ENCODE measurements around the gene WDFY2.

DNA sequence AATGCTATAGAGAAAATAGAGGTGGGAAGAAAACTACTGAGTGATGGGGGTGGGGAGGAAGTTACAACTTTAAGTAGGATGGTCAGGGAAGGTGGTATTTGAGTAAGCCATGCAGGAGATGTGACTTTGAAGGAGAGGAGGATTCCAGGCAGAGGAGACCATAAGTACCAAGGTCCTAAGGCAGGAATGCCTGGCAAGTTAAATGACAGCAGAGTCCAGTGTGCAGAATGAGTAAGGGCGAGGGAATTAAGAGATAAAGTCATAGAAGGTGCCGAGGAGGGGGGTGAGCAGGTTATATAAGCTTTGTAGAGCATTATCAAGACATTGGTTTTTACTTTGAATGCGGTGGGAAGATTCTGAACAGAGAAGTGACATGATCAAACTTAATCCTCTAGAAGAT, 43.2 kb upstream of the WDFY2 start:
- TF ChIP-seq, protein P1, sequence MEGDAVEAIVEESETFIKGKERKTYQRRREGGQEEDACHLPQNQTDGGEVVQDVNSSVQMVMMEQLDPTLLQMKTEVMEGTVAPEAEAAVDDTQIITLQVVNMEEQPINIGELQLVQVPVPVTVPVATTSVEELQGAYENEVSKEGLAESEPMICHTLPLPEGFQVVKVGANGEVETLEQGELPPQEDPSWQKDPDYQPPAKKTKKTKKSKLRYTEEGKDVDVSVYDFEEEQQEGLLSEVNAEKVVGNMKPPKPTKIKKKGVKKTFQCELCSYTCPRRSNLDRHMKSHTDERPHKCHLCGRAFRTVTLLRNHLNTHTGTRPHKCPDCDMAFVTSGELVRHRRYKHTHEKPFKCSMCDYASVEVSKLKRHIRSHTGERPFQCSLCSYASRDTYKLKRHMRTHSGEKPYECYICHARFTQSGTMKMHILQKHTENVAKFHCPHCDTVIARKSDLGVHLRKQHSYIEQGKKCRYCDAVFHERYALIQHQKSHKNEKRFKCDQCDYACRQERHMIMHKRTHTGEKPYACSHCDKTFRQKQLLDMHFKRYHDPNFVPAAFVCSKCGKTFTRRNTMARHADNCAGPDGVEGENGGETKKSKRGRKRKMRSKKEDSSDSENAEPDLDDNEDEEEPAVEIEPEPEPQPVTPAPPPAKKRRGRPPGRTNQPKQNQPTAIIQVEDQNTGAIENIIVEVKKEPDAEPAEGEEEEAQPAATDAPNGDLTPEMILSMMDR (IDR thresholded peaks at IDR 0.05; ENCODE audit: insufficient read depth, low read length, poor library complexity, severe bottlenecking): no peak
- no peak for TF ChIP-seq EZH2phosphoT487 (conservative IDR thresholded peaks at IDR 0.05; ENCODE audit: low read length)
